Measurements from ENCODE around the gene TRIM38.

TRIM38 gene

DNA sequence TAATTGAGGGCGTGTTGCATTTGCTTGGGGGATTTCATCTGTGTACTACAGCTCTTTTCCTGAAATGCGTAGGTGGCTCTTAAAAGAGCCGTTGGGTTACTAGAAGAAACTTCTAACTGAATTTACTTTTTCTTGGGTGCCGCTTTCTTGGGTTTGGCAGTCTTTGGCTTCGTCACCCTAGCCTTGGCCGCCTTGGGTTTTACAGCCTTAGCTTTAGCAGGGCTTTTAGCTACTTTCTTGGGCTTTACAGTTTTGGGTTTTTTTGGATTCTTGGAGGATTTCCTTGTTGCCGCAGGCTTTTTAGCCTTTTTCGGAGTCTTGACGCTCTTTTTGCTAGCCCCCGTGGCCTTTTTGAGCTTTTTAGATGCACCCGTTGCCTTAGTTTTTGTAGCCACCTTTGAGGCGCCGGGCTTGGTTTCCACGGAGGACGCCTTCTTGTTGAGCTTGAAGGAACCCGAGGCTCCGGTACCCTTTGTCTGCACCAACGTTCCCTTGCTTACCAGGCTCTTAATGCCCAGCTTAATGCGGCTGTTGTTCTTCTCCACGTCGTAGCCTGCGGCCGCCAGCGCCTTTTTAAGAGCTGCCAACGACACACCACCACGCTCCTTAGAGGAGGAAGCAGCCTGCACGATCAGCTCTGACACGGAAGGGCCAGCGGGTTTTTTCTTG, 54.5 kb downstream of the TRIM38 start:
- DNase-seq (ENCODE audit: insufficient read length) (no peak), FAIRE-seq (no peak)
- no peak for TF ChIP-seq POLR2A (IDR thresholded peaks at IDR 0.05; ENCODE audit: low read depth, low read length)
- no peak for TF ChIP-seq TAF1 (IDR thresholded peaks at IDR 0.05; ENCODE audit: borderline replicate concordance, low read depth, low read length)
- TF ChIP-seq POLR2AphosphoS5 (IDR thresholded peaks at IDR 0.05; ENCODE audit: low read depth, low read length): no peak

DNA sequence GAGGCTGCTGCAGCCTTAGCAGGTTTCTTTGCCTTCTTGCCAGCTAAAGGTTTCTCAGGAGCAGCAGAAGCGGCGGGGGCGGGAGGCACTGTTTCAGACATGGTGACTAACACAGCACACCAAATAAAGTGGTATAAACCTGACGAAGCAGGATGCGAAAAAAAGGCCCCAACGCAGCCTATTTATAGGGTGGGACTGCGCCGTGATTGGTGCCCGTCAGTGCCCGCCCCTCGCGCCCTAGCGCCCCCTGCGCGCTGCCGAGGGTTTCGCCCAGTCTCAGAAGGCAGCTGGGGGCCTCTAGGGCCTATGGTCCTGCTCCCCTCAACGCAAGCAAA, 55.0 kb downstream of the TRIM38 start:
- TF ChIP-seq TAF1 (IDR thresholded peaks at IDR 0.05; ENCODE audit: borderline replicate concordance, low read depth, low read length): no peak
- TF ChIP-seq POLR2A (IDR thresholded peaks at IDR 0.05; ENCODE audit: low read depth, low read length): peak; percentile 46; the same call in 1 of the 2 replicates
- peak; percentile 21 for FAIRE-seq
- DNase-seq (ENCODE audit: insufficient read length): no peak

DNA sequence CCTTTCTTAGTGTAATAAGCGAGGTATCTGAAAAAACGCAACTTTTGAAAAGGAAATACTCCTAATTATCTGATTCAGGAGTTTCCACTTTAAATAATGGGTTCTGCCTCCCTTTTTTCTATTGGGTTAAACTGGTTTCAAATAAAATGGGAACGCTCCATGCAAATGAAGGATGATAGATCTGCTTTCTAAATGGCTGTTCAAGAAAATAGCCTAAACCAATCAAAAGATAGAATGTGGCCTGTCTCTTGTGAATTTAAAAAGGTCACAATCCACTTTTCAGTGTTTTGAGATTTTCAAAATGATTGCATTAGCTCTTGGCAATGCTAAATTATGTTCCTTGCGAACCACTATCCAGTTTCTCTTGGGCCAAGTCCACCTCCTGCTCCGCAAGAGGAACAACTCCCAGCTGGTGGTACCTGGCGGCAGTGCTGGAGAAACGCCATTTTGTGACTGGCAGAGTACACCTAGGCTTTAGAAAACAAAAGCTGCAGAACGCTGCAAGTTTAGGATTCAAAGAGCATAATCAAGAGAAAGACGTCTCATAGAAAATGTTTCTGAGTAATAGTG, 56.7 kb downstream of the TRIM38 start:
- DNase-seq (ENCODE audit: insufficient read length) (no peak), FAIRE-seq (no peak)
- TF ChIP-seq POLR2A (IDR thresholded peaks at IDR 0.05; ENCODE audit: low read depth, low read length) (no peak), POLR2AphosphoS5 (IDR thresholded peaks at IDR 0.05; ENCODE audit: low read depth, low read length) (no peak), TAF1 (IDR thresholded peaks at IDR 0.05; ENCODE audit: borderline replicate concordance, low read depth, low read length) (no peak)

DNA sequence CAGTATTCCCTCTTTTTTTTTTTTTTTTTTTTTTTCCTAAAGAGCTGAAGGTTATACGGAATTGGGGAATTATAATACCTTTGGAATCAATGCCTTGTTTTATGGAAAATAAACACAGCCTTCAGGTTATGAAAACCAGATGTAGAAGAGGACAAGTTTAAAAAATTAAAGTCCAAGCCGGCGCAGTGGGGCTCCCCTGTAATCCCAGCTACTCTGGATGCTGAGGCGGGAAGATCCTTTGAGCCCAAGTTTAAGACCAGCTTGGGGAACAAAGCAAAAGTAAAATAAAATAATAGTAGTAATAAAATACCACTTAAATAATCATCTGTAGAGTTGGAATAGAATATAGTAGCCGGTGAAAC, 57.3 kb downstream of the TRIM38 start:
- TF ChIP-seq TAF1 (IDR thresholded peaks at IDR 0.05; ENCODE audit: borderline replicate concordance, low read depth, low read length) (no peak), POLR2A (IDR thresholded peaks at IDR 0.05; ENCODE audit: low read depth, low read length) (no peak), POLR2AphosphoS5 (IDR thresholded peaks at IDR 0.05; ENCODE audit: low read depth, low read length) (no peak)
- FAIRE-seq: no peak
- DNase-seq (ENCODE audit: insufficient read length): no peak

DNA sequence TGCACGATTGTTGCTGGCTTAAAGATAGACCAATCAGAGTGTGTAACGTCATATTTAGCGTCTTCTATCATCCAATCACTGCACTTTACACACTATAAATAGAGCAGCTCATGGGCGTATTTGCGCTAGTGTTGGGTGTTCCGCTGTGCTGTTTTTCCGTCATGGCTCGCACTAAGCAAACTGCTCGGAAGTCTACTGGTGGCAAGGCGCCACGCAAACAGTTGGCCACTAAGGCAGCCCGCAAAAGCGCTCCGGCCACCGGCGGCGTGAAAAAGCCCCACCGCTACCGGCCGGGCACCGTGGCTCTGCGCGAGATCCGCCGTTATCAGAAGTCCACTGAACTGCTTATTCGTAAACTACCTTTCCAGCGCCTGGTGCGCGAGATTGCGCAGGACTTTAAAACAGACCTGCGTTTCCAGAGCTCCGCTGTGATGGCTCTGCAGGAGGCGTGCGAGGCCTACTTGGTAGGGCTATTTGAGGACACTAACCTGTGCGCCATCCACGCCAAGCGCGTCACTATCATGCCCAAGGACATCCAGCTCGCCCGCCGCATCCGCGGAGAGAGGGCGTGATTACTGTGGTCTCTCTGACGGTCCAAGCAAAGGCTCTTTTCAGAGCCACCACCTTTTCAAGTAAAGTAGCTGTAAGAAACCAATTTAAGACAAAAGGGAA, 57.9 kb downstream of the TRIM38 start:
- peak; percentile 92 for TF ChIP-seq TAF1 (IDR thresholded peaks at IDR 0.05; ENCODE audit: borderline replicate concordance, low read depth, low read length)
- TF ChIP-seq POLR2AphosphoS5 (IDR thresholded peaks at IDR 0.05; ENCODE audit: low read depth, low read length): peak; percentile 99
- TF ChIP-seq POLR2A (IDR thresholded peaks at IDR 0.05; ENCODE audit: low read depth, low read length): peak; percentile 99
- DNase-seq (ENCODE audit: insufficient read length): no peak
- FAIRE-seq: peak; percentile 97

DNA sequence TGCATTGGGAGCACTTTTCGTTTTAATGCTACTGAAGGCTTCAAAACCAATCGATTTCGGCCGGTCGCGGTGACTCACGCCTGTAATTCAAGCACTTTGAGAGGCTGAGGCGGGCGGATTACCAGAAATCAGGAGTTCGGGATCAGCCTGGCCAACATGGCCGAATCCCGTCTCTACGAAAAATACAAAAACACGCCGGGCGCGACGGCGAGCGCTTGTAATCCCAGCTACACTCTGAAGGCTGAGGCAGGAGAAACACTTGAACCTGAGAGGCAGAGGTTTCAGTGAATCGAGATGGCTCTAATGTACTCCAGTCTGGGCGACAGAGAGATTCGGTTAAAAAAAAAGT, 58.4 kb downstream of the TRIM38 start:
- DNase-seq (ENCODE audit: insufficient read length) (no peak), FAIRE-seq (no peak)
- no peak for TF ChIP-seq TAF1 (IDR thresholded peaks at IDR 0.05; ENCODE audit: borderline replicate concordance, low read depth, low read length)
- no peak for TF ChIP-seq POLR2A (IDR thresholded peaks at IDR 0.05; ENCODE audit: low read depth, low read length)

DNA sequence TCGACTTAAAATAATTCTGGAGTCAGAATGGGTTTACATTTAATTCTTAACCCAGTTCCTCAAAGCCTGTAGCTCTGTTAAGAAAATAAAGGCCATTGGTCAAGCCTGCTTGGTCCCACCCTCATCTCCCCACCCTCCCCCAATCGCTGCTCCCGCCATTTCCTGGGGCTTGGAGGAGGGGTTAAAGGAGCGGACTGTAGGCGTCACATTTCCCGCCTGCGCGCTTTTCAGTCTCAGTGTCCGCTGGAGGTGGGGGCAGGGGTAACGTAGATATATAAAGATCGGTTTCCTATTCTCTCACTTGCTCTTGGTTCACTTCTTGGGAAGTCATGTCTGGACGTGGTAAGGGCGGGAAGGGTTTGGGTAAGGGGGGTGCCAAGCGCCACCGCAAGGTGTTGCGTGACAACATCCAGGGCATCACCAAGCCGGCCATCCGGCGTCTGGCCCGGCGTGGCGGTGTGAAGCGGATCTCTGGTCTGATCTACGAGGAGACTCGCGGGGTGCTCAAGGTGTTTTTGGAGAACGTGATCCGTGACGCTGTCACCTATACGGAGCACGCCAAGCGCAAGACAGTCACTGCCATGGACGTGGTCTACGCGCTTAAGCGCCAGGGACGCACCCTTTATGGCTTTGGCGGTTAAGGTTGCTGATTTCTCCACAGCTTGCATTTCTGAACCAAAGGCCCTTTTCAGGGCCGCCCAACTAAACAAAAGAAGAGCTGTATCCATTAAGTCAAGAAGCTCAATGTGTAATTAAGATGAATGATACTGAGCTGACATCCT, 58.9 kb downstream of the TRIM38 start:
- DNase-seq (ENCODE audit: insufficient read length): peak; percentile 77
- peak; percentile 54; the same call in 1 of the 2 replicates for TF ChIP-seq TAF1 (IDR thresholded peaks at IDR 0.05; ENCODE audit: borderline replicate concordance, low read depth, low read length)
- TF ChIP-seq POLR2A (IDR thresholded peaks at IDR 0.05; ENCODE audit: low read depth, low read length): peak; percentile 92
- peak; percentile 96 for TF ChIP-seq POLR2AphosphoS5 (IDR thresholded peaks at IDR 0.05; ENCODE audit: low read depth, low read length)
- FAIRE-seq: peak; percentile 89

DNA sequence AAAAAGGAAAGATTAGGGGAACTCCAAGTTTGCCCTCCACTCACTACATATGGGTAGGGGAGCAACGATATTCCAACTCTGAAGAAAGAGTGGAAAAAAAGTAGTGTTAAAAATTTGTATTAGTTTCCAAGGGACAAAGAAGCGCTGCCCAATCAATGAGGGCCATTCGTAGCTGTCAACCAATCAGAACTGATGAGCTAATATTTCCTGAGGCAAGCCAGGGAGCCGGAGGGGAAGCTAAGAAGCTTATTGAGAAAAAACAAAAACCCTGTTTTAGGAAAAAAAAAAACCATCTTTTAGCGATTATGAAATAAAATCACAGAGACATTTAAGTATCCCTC, 59.5 kb downstream of the TRIM38 start:
- no peak for TF ChIP-seq POLR2A (IDR thresholded peaks at IDR 0.05; ENCODE audit: low read depth, low read length)
- TF ChIP-seq TAF1 (IDR thresholded peaks at IDR 0.05; ENCODE audit: borderline replicate concordance, low read depth, low read length): no peak
- no peak for TF ChIP-seq POLR2AphosphoS5 (IDR thresholded peaks at IDR 0.05; ENCODE audit: low read depth, low read length)
- peak; percentile 42 for FAIRE-seq
- no peak for DNase-seq (ENCODE audit: insufficient read length)

DNA sequence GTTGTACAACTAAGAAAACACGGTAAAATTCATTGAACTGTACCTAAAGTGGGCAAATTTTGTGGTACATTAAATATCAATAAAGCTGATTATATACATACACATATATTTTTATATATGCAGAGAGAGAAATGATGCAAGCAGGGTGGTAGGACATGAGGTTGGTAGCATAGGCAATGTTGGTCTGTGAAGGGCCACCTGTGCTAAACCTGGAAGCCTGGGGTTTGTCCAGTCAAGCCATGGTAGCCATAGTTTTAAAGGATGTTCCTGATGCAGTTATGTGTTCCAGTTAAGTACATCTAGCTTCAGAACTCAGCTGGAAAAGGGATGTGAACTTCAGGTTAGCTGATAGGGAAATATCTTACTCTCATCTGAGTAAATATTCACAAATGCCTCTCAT, 60.1 kb downstream of the TRIM38 start:
- FAIRE-seq (no peak), DNase-seq (ENCODE audit: insufficient read length) (no peak)
- TF ChIP-seq POLR2AphosphoS5 (IDR thresholded peaks at IDR 0.05; ENCODE audit: low read depth, low read length): no peak
- TF ChIP-seq TAF1 (IDR thresholded peaks at IDR 0.05; ENCODE audit: borderline replicate concordance, low read depth, low read length): no peak
- no peak for TF ChIP-seq POLR2A (IDR thresholded peaks at IDR 0.05; ENCODE audit: low read depth, low read length)

DNA sequence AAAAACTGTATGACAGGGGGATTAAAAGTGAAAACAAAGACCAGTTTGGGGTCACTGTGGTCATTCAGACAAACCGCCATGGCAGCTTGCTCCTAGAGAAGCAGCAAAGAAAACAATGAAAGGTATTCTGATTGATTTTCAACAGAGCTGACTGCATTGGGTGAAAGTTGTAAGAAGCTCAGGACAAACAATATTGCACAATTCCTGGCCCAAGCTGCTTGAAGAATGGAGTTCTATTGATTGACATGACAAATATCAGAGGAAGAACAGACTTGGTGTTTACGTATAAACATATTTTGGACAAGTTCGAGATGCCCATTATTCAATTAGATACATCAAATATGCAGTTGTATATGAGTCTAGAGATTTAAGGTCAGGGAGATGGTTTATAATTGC, 62.0 kb downstream of the TRIM38 start:
- DNase-seq (ENCODE audit: insufficient read length) (no peak), FAIRE-seq (no peak)
- TF ChIP-seq POLR2AphosphoS5 (IDR thresholded peaks at IDR 0.05; ENCODE audit: low read depth, low read length) (no peak), TAF1 (IDR thresholded peaks at IDR 0.05; ENCODE audit: borderline replicate concordance, low read depth, low read length) (no peak), POLR2A (IDR thresholded peaks at IDR 0.05; ENCODE audit: low read depth, low read length) (no peak)

DNA sequence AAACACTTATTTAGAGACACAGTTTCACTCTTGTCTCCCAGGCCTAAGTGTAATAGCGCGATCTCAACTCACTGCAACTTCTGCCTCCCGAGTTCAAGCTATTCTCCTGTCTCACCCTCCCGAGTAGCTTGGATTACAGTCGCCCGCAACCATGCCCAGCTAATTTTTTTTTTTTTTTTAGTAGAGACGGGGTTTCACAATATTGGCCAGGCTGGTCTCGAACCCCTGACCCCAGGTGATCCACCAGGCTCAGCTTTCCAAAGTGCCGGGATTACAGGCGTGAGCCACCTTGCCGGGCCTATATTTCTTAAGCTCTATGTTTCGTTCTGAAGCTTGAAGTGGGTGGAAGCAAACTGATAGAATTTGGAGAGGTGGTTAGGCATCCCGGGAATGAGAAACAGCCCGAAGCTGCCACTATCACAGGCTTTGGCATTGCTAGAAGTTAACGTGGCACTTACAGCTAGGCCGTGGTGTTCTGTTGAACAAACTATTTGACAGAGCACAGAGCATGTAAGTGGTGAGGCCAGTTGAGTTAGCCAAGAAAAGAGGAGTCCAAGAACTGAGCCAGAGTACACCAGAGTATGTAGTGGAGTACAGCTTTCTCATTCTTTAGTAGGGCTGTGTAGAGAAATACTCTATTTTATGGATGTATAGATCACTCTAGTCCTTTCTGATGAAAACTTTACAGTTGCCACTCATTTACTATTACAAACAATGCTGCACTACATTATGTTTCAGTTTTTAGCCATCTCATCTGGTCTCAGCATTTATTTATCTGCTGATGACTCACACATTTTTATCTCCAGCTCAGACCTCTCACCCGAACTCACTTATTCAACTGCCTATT, 62.7 kb downstream of the TRIM38 start:
- DNase-seq (ENCODE audit: insufficient read length) (no peak), FAIRE-seq (no peak)
- no peak for TF ChIP-seq POLR2A (IDR thresholded peaks at IDR 0.05; ENCODE audit: low read depth, low read length)
